Panc1 (cell line): Measurements from ENCODE around the gene DFFB. TPM values are rescaled to one million over a fixed set of nuclear protein-coding genes. Genes with fewer than 3 reads are reported as not detected.

Experiments
- ATAC-seq: fragments of 200-7000 bp; cut with Tn5 transposase; 2 replicates; pipeline ENCODE4 v1.9.1; 2020; ENCODE audit warnings: mild to moderate bottlenecking, moderate library complexity
- BruUV-seq: library from RNA; stranded (reverse); fragments of 400-500 nt; replicated peaks from 2 replicates; lab custom pipeline; 2021; lab: Mats Ljungman, UMichigan
- CTCF ChIA-PET: fragments of 300-600 bp; sonication (Branson Sonifier 250); formaldehyde crosslinking; loops from one replicate; lab custom pipeline; 2022; ENCODE audit warnings: antibody characterized with exemption; lab: Charles Lee
- POLR2A ChIA-PET: fragments of 300-600 bp; sonication (Branson Sonifier 250); formaldehyde crosslinking; loops from one replicate; lab custom pipeline; 2022; ENCODE audit warnings: antibody characterized with exemption; lab: Charles Lee
- DNase-seq: peaks from one replicate; pipeline ENCODE4 v3.0.0-alpha.2; 2010; ENCODE audit warnings: low read depth, low spot score
- H3K27ac ChIP-seq: 2 replicates; pipeline ENCODE4 v1.5.1; 2011; ENCODE audit warnings: mild to moderate bottlenecking, low read length, inconsistent platforms
- H3K27me3 ChIP-seq: fragments of 200-500 bp; sonication (Bioruptor generic); 2 replicates; pipeline ENCODE4 v1.6.0; 2014; ENCODE audit warnings: low read length, inconsistent platforms; ENCODE audit not compliant: control insufficient read depth, insufficient read depth
- H3K36me3 ChIP-seq: fragments of 200-500 bp; sonication (Bioruptor generic); 2 replicates; pipeline ENCODE4 v1.5.1; 2014; ENCODE audit warnings: inconsistent platforms, mild to moderate bottlenecking, low read length, moderate library complexity; ENCODE audit not compliant: control insufficient read depth, insufficient read depth
- H3K4me1 ChIP-seq: 2 replicates; pipeline ENCODE4 v1.5.1; 2011; ENCODE audit warnings: inconsistent platforms, mild to moderate bottlenecking, low read length, moderate library complexity; ENCODE audit not compliant: control insufficient read depth, insufficient read depth
- H3K4me3 ChIP-seq, 2 experiments: 2 replicates each; pipeline ENCODE4 v1.5.1; 2011 to 2012; ENCODE audit warnings: low read depth in 2 of 2, low read length in 2 of 2, mild to moderate bottlenecking in 2 of 2, inconsistent platforms in 1 of 2, moderate library complexity in 1 of 2
- H3K9me3 ChIP-seq: fragments of 200-500 bp; sonication (Bioruptor generic); 2 replicates; pipeline ENCODE4 v1.5.1; 2014; ENCODE audit warnings: low read depth, mild to moderate bottlenecking, inconsistent platforms, low read length, moderate library complexity; ENCODE audit not compliant: control insufficient read depth, insufficient read depth
- POLR2AphosphoS5 ChIP-seq: IDR thresholded peaks from 2 replicates; pipeline ENCODE4 v1.6.1; 2012; ENCODE audit warnings: mild to moderate bottlenecking, low read depth, low read length, moderate library complexity
- SIN3A ChIP-seq: IDR thresholded peaks from 2 replicates; pipeline ENCODE4 v1.6.1; 2012; ENCODE audit warnings: low read depth, mild to moderate bottlenecking, low read length, moderate library complexity, borderline replicate concordance; ENCODE audit not compliant: insufficient read depth
- TCF7L2 ChIP-seq: IDR thresholded peaks from 2 replicates; pipeline ENCODE4 v1.6.1; 2011; ENCODE audit warnings: mild to moderate bottlenecking, low read depth, low read length, inconsistent platforms
- in situ Hi-C: cut with HindIII; loops from 2 replicates; pipeline ENCODE4 v1.10.0; 2016; ENCODE audit warnings: low sequenced_read_pairs, low pct_unique_long_range_greater_than_20kb
- intact Hi-C: fragments of 100-400 bp; cut with micrococcal nuclease; formaldehyde crosslinking; loops from one replicate; pipeline ENCODE4 v1.10.0; 2022; ENCODE audit not compliant: unreplicated experiment
- total RNA-seq: library from RNA; stranded (reverse); gene quantifications from one replicate; pipeline ENCODE4 v1.2.1, GENCODE V29; 2021; ENCODE audit not compliant: unreplicated experiment
- TF ChIP-seq, protein P1 (sequence below): fragments of 450-650 bp; IDR thresholded peaks from 2 replicates; pipeline ENCODE4 v1.5.1; 2017; ENCODE audit warnings: mild to moderate bottlenecking
- TF ChIP-seq, protein P2 (sequence below), 2 experiments: IDR thresholded peaks; 2 replicates each; pipeline ENCODE4 v1.6.1; 2011 to 2012; ENCODE audit warnings: low read depth in 2 of 2, control low read depth in 1 of 2, low read length in 1 of 2, mild to moderate bottlenecking in 1 of 2, moderate library complexity in 1 of 2; ENCODE audit not compliant: insufficient read depth in 1 of 2

The DFFB gene
- total RNA-seq, 1 experiment from 2014 or later, result 3.0 TPM

DNA sequence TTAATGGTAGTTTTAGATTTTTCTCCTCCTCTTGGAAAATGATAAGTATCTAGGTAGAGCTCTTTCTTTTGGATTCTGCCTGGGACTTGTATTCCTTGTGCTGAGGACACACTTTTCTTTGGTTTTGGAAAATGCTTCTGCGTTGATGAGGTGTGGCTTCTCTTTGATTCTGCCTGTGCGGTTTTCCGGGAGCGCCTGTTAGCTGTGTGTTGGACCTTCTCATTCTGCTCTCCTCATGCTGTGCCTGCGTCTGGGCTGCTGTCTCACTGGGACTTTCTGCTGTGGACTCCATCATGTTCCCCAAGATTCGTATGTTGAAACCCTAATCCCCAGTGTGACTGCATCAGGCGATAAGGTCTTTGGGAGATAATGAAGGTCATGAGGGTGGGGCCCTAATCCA, 21.8 kb downstream of the DFFB start:
- no peak overlapping the region for H3K27ac ChIP-seq
- in situ Hi-C loops (no loop called here), intact Hi-C loops (no loop called here)
- POLR2A ChIA-PET, result no interaction called here
- H3K9me3 ChIP-seq, result peaks cover 2% of the 10 kb centered on the region; the same call in 1 of the 2 replicates
- no peaks in the 10 kb centered on the region for H3K36me3 ChIP-seq
- DNase-seq (no peak), ATAC-seq (no peak)
- TF ChIP-seq, protein P1, sequence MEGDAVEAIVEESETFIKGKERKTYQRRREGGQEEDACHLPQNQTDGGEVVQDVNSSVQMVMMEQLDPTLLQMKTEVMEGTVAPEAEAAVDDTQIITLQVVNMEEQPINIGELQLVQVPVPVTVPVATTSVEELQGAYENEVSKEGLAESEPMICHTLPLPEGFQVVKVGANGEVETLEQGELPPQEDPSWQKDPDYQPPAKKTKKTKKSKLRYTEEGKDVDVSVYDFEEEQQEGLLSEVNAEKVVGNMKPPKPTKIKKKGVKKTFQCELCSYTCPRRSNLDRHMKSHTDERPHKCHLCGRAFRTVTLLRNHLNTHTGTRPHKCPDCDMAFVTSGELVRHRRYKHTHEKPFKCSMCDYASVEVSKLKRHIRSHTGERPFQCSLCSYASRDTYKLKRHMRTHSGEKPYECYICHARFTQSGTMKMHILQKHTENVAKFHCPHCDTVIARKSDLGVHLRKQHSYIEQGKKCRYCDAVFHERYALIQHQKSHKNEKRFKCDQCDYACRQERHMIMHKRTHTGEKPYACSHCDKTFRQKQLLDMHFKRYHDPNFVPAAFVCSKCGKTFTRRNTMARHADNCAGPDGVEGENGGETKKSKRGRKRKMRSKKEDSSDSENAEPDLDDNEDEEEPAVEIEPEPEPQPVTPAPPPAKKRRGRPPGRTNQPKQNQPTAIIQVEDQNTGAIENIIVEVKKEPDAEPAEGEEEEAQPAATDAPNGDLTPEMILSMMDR, result no peak
- TF ChIP-seq TCF7L2 (no peak), SIN3A (no peak), POLR2AphosphoS5 (no peak)
- TF ChIP-seq, protein P2, sequence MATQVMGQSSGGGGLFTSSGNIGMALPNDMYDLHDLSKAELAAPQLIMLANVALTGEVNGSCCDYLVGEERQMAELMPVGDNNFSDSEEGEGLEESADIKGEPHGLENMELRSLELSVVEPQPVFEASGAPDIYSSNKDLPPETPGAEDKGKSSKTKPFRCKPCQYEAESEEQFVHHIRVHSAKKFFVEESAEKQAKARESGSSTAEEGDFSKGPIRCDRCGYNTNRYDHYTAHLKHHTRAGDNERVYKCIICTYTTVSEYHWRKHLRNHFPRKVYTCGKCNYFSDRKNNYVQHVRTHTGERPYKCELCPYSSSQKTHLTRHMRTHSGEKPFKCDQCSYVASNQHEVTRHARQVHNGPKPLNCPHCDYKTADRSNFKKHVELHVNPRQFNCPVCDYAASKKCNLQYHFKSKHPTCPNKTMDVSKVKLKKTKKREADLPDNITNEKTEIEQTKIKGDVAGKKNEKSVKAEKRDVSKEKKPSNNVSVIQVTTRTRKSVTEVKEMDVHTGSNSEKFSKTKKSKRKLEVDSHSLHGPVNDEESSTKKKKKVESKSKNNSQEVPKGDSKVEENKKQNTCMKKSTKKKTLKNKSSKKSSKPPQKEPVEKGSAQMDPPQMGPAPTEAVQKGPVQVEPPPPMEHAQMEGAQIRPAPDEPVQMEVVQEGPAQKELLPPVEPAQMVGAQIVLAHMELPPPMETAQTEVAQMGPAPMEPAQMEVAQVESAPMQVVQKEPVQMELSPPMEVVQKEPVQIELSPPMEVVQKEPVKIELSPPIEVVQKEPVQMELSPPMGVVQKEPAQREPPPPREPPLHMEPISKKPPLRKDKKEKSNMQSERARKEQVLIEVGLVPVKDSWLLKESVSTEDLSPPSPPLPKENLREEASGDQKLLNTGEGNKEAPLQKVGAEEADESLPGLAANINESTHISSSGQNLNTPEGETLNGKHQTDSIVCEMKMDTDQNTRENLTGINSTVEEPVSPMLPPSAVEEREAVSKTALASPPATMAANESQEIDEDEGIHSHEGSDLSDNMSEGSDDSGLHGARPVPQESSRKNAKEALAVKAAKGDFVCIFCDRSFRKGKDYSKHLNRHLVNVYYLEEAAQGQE (IDR thresholded peaks at IDR 0.05; ENCODE audit: insufficient read depth in 1 of 2, low read depth in 2 of 2, low read length in 1 of 2), result no peak
- no peaks in the 10 kb centered on the region for H3K27me3 ChIP-seq
- CTCF ChIA-PET, result no interaction called here
- BruUV-seq, result no TSS peak
- no peak overlapping the region for H3K4me3 ChIP-seq
- H3K4me1 ChIP-seq, result no peaks in the 10 kb centered on the region

DNA sequence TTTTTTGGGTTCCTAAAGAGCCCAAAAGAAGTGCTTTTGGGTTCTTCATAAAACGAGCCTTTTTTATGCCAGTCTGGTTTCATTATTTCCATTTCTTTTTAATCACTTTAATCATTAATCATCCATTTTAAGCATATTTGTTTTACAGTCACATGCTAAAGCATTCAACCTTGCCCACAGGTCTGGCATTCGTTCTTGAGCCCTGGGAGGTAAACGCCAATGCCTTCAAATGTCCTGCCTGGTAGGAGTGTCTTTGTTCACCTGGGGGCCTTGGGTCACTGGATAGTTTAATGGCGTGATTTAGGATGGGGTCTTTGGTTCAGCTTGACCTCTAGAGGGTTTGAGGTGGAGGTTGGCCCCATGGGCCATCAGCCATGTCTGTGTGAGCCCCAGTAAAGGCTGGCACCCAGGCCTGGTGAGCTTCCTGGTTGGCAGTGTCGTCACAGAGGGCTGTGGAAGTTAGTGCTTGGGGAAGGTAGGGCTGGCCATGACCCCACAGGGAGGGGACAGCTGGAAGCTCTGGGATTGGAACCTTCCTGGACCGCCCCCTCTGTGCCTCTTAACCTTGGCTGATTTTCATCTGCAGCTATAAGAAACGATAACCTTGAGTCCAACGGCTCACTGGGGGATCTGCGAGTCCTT, 22.6 kb downstream of the DFFB start:
- Histone ChIP-seq H3K27ac (no peak overlapping the region), H3K4me1 (no peaks in the 10 kb centered on the region), H3K4me3 (no peak overlapping the region), H3K9me3 (peaks cover 2% of the 10 kb centered on the region; the same call in 1 of the 2 replicates), H3K27me3 (no peaks in the 10 kb centered on the region), H3K36me3 (no peaks in the 10 kb centered on the region)
- intact Hi-C loops (no loop called here), in situ Hi-C loops (no loop called here)
- ChIA-PET POLR2A (no interaction called here), CTCF (no interaction called here)
- ATAC-seq, result no peak
- no TSS peak for BruUV-seq
- no peak for DNase-seq
- TF ChIP-seq, protein P1, result no peak
- no peak for TF ChIP-seq SIN3A
- no peak for TF ChIP-seq TCF7L2
- TF ChIP-seq, protein P2 (IDR thresholded peaks at IDR 0.05; ENCODE audit: insufficient read depth in 1 of 2, low read depth in 2 of 2, low read length in 1 of 2), result no peak
- TF ChIP-seq POLR2AphosphoS5, result no peak
